Ishikawa (cell line): ENCODE data around the gene MRPS33.

Experiments
- CEBPB ChIP-seq: IDR thresholded peaks from 2 replicates; pipeline ENCODE4 v1.6.1; 2012
- CREB1 ChIP-seq: IDR thresholded peaks from 2 replicates; pipeline ENCODE4 v1.6.1; 2012; ENCODE audit warnings: low read depth
- EGR1 ChIP-seq: IDR thresholded peaks from 2 replicates; pipeline ENCODE4 v1.6.1; 2012
- EP300 ChIP-seq: IDR thresholded peaks from 2 replicates; pipeline ENCODE4 v1.6.1; 2012; ENCODE audit warnings: borderline replicate concordance
- FOXM1 ChIP-seq: IDR thresholded peaks from 2 replicates; pipeline ENCODE4 v1.6.1; 2012; ENCODE audit warnings: low read depth, borderline replicate concordance
- MAX ChIP-seq: IDR thresholded peaks from 2 replicates; pipeline ENCODE4 v1.6.1; 2012
- NFIC ChIP-seq: IDR thresholded peaks from 2 replicates; pipeline ENCODE4 v1.6.1; 2012
- RAD21 ChIP-seq: IDR thresholded peaks from 2 replicates; pipeline ENCODE4 v1.6.1; 2012; ENCODE audit warnings: low read depth
- REST ChIP-seq: IDR thresholded peaks from 2 replicates; pipeline ENCODE4 v1.6.1; 2012; ENCODE audit warnings: low read depth, mild to moderate bottlenecking
- TAF1 ChIP-seq: IDR thresholded peaks from 2 replicates; pipeline ENCODE4 v1.6.1; 2012; ENCODE audit warnings: low read depth, mild to moderate bottlenecking
- TCF12 ChIP-seq: IDR thresholded peaks from 2 replicates; pipeline ENCODE4 v1.6.1; 2012; ENCODE audit warnings: low read depth
- TEAD4 ChIP-seq: IDR thresholded peaks from 2 replicates; pipeline ENCODE4 v1.6.1; 2012
- USF1 ChIP-seq: IDR thresholded peaks from 2 replicates; pipeline ENCODE4 v1.6.1; 2012
- YY1 ChIP-seq: IDR thresholded peaks from 2 replicates; pipeline ENCODE4 v1.6.1; 2012; ENCODE audit warnings: low read depth
- ZBTB7A ChIP-seq: IDR thresholded peaks from 2 replicates; pipeline ENCODE4 v1.6.1; 2012; ENCODE audit warnings: low read depth

MRPS33 gene

GRCh38 chr7:140983802-140984201 lies 30.9 kb downstream of the MRPS33 start:
- TF ChIP-seq MAX (no peak), RAD21 (peak; percentile 60)

- TF ChIP-seq EGR1: no peak
- no peak for TF ChIP-seq USF1
- TF ChIP-seq RAD21: no peak
- no peak for TF ChIP-seq TCF12
- no peak for TF ChIP-seq YY1
- TF ChIP-seq REST: no peak
- TF ChIP-seq CEBPB: no peak
- no peak for TF ChIP-seq ZBTB7A
- no peak for TF ChIP-seq TEAD4
- no peak for TF ChIP-seq CREB1
- TF ChIP-seq MAX: no peak
- TF ChIP-seq EP300: no peak
- TF ChIP-seq TAF1: no peak
These were observed 32.2 kb downstream of the MRPS33 start for GRCh38 chr7:140982508-140982907.

GRCh38 chr7:140981951-140982350 lies 32.8 kb downstream of the MRPS33 start:
- no peak for TF ChIP-seq CEBPB
- no peak for TF ChIP-seq NFIC
- no peak for TF ChIP-seq EP300
- no peak for TF ChIP-seq TCF12
- no peak for TF ChIP-seq RAD21
- no peak for TF ChIP-seq REST
- TF ChIP-seq TEAD4: no peak
- TF ChIP-seq MAX: no peak
- no peak for TF ChIP-seq TAF1
- no peak for TF ChIP-seq CREB1

- TF ChIP-seq CREB1 (no peak), TAF1 (no peak), FOXM1 (no peak), CEBPB (no peak), EGR1 (no peak), RAD21 (no peak), REST (no peak), YY1 (no peak), TEAD4 (no peak), MAX (no peak), NFIC (no peak), ZBTB7A (no peak), TCF12 (no peak), EP300 (no peak), USF1 (no peak)
These were observed 37.0 kb downstream of the MRPS33 start for GRCh38 chr7:140977741-140978140.
